GM19455 (cell line): ENCODE results near the gene TMOD1.
"Not testable (repeated sequence)": the region's sequence is repeated elsewhere in the genome, so short reads cannot be mapped to it uniquely, and the experiment has no call there.

Experiments used
- ATAC-seq: cut with Tn5 transposase; IDR thresholded peaks from one replicate; pipeline ENCODE4 v1.9.1; 2021; ENCODE audit not compliant: unreplicated experiment

TMOD1 gene

DNA sequence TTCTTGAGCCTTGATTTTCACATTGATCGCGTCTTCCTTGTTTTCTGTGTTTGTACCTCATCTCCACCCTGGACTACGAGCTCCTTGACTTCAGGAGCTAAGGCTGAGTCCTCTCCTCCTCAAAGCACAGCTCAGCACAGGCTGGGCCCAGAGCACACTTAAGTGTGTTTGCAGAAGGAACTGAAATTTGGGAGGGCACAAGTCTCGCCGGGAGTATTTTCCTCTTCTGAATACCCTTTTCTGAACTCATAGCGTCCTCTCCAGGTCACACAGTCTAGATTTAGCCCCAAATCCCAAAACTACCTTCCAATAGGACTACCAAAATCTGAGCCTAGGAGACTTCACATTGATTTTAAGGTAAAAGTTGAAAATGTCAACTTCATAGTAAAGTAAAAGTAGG, 90.1 kb downstream of the TMOD1 start:
- no peak for ATAC-seq

DNA sequence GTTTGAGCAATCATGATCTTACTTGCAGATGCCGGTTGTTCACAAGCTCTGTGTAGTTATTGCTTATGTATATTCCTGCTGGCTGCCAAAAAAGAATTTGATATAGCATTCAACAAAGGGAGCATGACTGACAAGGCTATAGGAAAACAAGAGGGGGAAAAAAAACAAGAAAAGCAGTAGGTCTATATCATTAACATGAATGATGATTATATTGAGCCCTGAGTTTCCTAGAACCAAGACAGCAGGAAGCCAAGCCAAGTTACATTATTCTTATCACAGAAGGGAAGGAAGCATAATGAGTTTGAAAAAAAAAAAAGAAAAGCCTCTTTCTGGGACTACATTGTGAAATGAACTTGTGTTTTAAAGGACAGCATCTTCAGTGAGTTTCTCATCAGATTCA, 90.7 kb downstream of the TMOD1 start:
- no peak for ATAC-seq

DNA sequence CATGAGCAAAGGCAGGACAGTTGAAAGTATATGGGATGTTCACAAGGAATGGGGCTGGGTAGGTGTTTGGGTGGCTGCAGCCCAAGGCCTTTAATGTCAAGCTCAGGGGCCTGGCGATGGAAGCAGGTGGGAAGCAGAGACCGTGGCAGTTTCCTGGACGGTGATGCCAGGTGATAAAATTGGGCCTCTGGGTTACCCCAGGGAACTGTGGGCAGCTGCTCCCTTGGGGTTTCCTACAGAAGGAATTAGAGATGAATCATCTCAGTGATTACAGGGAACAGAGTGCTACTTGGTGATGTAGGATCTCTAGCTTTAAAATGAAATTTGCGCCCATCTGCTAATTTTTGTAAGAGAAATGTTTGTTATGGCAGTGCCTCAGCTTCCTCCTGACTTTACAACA, 92.5 kb downstream of the TMOD1 start:
- no peak for ATAC-seq

DNA sequence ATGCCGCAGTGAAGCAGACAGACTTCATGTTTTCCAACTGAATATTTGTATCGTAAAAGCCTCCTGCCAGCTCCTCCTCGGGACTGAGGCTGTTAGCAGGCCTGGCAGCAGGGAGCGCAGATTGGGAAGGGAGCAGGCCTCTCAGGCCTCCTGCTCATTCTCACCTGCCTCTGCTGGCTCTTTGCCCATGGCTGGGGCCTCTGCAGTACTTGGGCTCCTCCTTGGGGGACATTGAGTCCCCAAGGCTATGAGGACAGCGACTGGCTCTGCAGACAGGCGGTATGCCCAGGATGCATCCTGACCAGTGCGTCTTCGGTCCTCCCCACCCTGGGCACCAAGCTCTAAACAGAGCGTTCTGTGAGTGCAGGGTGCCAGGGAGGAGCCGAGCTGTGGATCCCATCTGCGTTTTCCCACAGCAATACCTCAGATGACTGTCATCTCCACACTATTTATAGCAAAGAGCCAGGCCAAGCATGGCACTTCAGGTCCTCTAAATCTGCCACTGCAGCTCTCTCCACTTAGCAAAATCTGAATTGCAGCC, 93.0 kb downstream of the TMOD1 start:
- ATAC-seq: no peak

DNA sequence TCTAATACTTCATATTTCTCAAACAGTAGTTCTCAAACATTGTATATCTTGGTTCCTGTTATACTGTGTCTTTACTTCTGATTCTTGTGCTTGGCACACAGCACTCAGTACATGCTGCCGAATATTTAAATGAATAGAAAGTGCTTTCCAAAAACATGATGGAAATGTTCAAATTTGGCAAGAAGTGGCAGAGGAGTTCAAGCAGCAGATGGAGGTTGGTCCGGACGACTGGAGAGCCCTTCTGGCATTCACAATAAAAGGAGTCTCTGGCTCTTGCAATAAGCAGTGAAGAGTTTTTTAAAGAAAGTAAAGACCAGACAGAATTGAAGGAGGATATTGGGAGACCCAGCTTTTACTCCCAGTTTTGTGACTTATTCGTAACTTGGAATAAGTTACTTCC, 95.4 kb downstream of the TMOD1 start:
- no peak for ATAC-seq

DNA sequence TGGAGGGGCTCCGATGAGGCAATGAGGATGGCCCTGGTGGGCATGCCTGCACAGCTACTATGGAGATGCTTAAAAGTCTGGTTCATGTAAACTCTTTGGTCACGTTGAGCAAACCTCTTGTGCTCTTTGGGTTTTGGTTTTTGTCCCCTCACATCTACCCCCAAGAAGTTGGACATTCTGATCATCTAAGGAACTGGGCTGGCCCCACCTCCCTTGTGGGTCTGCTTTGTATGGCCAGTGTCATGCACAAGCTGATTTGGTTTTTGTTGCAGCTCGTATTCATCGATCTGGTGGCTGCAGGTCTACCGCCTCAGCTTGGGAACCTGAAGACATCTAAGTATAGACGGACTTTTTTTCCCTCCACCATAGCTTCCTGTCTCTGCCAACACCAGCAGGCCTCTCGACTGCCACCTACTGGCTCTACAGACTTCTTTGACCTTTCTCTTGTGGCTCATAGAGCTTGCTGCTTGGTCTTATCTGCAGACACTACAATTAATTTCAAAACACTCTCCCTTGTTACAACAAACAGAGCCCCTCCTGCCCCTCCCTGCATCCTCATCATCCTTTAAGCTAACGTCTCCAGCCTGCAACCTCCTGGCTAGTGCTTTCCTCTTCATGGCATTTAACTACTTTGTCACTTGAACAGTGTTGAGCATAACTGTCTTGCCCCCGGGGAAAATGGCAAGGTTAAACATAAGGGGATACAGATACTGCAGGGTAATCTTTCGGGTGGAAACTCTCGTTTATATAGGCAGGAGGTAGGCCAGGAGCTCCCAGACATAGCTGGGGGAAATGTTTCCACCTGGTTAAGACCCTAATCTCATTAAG, 97.2 kb downstream of the TMOD1 start:
- ATAC-seq: peak; percentile 91

DNA sequence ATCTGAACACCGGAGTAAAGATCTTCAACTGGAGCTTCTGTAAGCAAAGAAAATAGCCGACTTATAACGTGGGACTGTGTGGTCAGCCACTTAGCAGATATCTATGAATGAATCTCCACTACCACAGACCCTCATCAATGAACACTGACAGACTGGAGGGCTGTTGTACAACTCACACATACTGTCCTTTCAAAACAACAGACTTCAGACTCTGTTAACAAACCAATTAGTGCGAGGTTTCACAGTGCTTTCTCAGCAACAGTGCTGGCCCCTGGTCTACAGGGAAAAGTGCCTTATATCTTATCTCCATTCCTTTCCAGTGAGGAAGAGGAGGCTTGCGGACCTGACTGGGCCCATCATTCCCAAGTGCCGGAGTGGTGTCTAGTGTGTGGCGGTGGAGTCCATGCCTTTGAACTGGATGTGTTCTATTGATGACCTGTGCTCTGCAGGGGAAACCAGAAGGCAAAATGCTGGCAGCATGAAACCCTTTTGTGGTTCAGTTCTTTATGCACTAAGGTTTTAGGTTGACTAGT, 97.9 kb downstream of the TMOD1 start:
- ATAC-seq: no peak

DNA sequence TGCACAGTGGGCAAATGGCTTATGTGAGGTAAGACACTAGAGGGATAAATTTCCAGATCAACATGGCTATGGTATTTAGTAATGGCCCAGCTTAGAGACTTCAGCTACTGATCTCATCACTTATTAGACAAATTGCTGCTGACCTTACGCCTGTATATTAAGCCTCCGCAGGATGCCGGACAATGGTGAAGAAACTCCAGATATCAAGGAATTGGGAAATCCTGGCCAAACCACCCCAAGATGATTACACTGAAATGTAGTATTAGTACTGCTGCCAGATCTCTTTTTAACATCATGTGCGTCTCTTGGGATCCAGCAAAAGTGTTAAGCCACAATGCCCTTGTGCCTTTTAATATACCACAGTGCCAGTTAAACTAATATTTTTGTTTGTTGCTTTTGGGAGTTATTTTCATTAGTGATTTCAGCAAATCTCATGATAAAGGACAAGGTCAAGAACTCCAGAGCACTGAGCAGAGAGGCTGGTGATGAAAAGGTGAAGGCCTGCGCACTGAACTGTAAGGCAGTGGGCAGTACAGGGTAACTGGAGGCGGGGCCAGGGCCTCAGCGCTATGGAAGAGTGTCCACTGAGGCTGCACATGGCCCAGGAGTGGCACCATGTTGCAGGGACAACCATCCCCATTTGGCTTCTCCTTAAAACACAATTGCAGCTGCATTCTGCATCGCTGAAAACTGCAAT, 99.2 kb downstream of the TMOD1 start:
- ATAC-seq: no peak

DNA sequence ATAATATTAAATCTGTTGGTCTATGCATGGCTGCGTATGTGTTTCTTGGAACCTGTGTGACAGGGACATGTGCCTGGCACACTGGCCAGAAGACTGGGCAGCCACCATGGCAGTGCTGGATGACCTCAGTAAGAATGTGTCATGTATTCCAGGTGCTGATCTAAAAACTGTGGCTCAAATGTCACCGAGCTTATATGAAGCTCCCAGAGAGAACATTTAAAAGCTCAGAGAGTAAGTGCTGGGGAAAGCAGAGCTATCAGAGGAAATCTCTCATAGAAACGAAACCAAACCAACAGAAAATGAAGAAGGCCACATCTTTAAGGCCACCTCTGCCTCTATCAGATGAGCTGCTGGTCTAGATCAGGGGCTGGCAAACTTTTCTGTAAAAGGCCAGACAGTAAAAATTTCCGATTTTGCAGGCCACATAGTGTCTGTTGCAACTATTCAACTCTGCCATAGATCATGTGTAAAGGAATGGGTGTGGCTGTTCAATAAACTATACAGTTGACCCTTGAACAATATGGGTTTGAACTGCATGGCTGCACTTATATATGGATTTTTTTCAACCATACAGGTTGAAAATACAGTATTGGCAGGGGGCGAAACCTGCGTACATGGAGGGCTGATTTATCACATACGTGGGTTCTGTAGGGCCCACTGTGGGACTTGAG, 99.9 kb downstream of the TMOD1 start:
- no peak for ATAC-seq

DNA sequence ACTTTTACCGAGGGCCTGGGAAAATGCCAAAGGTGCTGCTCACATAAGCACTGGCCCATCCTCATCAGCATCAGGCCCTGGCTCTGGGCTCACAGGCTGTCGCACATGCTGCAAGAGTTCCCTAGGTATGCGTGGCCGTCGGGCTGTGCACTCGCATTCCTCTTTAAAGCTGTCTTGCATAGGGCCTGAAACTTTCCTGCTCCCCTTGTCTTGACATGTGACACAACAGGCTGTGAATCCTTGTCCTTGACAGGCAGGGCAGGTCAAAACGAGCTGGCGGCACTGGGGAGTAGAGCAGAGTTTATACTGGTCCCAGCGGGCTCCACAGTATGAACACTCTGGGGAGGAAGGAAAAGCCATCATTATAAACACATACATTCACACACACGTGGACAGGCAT, 101.0 kb downstream of the TMOD1 start:
- ATAC-seq: no peak

DNA sequence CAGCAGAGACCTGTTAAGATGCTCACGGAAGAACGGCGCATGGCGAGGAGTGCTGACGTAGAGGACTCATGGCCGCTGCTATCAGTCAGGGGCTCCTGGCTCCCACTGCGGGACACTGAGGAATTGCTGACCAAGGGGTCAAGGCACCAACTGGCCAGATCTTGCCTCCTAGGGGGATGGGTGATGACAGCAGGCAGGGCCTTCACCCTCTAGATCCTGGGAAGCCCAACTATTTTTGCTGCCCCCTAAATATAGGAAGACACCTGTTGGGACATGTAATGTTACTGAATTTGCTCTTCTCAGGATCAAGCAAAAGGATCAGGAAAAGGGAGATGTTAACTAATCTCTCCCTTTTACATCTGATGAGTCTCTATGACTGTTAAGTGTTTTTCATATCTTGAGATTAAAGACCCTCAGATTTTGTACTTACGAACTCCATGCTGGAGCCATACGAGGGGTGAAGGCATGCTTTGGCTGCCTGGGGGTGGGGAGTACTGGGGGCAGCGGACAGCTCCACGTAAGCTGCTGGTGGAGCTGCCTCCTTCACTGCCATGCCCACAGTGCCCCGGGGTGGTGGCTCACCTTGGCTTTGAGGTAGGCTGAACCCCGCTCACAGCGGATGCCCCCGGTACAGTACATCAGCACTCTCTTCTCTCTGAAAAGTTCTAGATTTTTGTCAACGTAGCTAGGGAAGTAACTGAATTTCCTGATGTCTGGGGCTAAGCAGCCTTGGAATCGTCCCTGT, 103.6 kb downstream of the TMOD1 start:
- ATAC-seq: no peak

DNA sequence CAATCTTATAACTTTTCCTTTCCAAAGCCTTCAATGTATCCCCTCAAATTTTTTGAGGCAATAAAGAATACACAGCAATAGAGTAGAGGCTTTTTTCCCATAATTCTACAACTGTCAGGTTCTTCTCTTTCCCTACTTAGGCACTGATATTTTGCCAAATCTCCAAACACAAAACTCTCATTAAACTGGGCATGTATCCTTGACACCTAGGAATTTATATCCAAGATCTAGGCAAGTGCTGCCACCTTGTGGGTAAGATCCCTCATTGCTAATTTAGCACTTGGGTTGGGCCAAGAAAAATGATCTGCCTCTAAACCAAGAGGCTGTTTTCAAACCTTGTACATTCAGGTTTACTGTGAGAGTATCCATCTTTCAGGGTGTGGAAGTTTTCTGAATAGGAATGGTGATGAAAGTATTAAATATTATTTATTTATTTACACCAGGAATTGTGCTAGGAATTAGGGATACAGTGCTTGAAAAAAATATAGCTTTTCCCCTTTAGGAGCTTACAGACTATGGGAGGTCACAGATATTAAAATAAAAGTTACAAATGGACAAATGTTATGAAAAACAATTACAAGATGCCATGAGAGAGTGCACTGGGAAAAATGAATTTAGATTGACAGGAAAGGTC, 114.1 kb downstream of the TMOD1 start:
- no peak for ATAC-seq

DNA sequence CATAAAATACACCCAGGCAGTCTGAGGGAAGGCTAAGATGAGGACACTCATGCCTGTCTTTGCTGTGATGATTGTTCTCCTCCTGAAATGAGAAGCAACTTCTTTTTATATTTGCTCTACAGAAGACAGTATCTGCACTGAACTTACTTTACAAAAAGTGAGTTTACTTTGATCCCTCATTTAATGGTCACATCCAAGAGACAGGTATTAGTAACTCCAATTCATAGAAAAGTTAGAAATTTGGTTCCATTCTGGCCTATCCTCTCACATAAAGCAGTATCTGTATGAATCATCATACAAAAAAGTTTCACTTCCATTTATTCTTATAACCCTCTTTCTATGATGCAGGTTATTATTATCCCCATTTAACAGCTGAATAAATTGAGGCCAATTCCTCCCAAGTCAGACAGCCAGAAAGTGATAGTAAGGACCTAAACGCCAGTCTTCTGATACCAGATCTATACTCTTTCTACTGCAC, 116.5 kb downstream of the TMOD1 start:
- no peak for ATAC-seq

DNA sequence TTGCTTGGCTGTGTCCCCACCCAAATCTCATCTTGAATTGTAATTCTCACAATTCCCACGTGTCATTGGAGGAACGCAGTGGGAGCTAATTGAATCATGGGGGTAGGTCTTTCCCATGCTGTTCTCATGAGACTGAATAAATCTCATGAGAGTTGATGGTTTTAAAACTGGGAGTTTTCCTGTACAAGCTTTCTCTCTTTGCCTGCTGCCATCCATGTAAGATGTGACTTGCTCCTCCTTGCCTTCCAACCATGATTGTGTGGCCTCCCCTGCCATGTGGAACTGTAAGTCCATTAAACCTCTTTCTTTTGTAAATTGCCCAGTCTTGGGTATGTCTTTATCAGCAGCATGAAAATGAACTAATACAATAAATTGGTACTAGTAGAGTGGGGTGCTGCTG, 118.6 kb downstream of the TMOD1 start:
- not testable (repeated sequence) for ATAC-seq

DNA sequence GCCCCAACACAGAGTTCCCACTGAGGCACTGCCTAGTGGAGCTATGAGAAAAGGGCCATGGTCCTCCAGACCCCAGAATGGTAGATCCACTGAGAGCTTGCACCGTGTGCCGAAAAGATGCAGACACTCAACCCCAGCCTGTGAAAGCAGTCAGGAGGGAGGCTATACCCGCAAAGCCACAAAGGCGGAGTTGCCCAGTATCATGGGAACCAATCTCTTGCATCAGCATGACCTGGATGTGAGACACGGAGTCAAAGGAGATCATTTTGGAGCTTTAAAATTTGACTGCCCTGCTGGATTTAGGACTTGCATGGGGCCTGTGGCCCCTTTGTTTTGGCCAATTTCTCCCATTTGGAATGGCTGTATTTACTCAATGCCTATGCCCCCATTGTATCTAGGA, 121.0 kb downstream of the TMOD1 start:
- not testable (repeated sequence) for ATAC-seq

DNA sequence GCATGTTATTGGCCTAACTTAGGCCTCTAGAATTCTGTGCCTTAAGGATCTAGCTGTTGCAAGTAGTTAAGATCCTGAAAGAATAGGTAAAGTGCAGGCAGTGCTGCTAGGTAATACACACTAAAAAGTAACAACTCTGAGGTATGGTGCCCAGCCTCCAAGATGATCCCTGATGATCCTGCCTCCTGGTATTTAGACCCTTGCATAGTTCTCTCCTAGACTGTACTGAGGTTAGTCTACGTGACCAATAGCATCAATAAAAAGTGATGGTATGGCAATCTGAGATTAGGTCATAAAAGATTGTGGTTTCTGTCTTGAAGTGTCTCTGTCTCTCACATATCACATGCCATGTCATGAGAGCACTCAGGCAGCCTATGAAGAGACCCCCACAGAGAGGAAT, 122.5 kb downstream of the TMOD1 start:
- no peak for ATAC-seq

DNA sequence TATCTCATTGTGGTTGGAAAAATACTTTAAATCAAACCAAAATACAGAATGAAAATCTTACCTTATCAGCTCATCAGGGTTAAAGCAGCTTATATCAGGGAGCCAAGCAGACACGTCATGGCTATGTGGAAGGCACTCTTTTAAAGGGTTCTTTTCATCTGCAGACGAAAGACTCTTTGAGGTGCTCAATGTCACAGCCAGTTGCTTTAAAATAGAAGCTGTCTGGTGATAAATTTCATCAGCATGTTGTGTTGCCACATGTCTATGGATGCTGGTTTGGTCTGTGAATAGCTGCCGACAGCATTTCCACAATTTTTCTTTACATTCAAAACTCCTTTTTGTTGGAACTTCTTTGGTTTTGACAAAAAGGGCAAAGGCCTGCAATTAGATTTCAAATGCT, 124.2 kb downstream of the TMOD1 start:
- no peak for ATAC-seq

DNA sequence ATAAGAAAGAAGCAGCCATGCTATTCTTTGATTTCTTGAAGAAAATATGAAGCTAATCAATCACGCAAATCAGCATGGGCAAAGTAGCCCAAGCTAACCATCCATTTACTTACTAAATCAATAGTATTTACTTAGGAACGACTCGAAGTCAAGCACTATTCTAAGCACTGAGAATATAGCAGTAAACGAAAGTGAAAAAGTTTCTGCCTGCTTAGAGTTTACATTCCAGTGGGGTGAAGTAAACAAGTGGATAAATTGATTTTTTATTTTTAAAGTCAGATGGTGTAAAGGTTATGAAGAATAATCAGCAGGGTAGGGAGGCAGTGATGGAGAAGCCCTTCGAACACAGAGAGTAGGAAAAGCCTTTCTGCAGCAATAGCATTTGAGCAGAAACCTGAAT, 126.2 kb downstream of the TMOD1 start:
- ATAC-seq: no peak

DNA sequence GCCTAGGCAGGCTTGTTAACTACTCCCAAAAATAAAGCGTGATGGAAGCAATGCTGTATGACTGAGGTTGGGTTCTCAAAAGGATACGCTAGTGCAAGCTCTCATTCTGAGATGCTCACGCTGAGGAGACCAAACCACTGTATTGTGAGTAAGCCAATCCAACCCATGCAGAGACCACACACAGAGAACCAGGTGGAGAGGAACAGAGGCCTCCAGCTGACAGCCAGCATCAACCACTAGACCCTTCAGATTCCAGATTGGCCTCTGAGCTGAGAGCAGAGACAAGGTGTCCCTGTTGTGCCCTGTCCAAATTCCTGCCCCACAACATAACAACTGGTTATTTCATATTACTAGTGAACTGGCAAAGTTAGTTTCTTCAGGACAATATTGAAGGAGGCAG, 127.2 kb downstream of the TMOD1 start:
- ATAC-seq: no peak

DNA sequence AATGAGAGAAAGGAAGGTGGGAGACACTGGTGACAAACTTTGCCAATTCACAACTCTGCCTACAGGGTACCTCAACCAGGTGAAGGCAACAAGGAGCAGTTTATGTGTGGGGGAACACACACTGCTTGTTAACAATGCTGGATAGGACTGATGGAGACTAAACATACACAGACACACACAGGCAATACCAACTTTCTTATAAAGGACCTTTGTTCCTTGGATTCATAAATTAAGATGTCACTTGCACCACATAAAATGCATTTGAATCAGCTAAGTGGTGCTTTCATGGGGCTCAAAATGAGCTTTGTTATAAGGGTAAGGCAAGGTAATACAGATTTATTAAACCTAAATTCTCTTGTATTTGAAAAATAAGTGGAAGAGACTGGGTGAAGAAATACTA, 127.7 kb downstream of the TMOD1 start:
- ATAC-seq: no peak
